HepG2 (cell line): ENCODE data around the gene CELSR2. TPM values are rescaled to one million over a fixed set of nuclear protein-coding genes. Genes with fewer than 3 reads are reported as not detected.

ENCODE experiments used
- ATAC-seq: fragments of 200-7000 bp; cut with Tn5 transposase; 3 replicates; pipeline ENCODE4 v1.9.1; 2020; ENCODE audit warnings: mild to moderate bottlenecking, moderate library complexity
- BruUV-seq: library from RNA; stranded (reverse); fragments of 400-500 nt; replicated peaks from 2 replicates; lab custom pipeline; 2021; lab: Mats Ljungman, UMichigan
- CTCF ChIA-PET: fragments of 300-600 bp; formaldehyde crosslinking; extraction: SDS; loops from one replicate; lab custom pipeline; 2021; ENCODE audit warnings: low total read pairs, inconsistent platforms, low intra/inter-chr PET ratio; lab: Yijun Ruan, JAX
- POLR2A ChIA-PET: fragments of 350-600 bp; sonication (Branson Sonifier 250); formaldehyde crosslinking; loops from one replicate; lab custom pipeline; 2020; ENCODE audit warnings: antibody characterized with exemption, inconsistent platforms; lab: Yijun Ruan, JAX
- DNase-seq: peaks from one replicate; pipeline ENCODE4 v3.0.0-alpha.2; 2015; ENCODE audit warnings: low spot score
- FAIRE-seq: peaks from 3 replicates; lab custom pipeline; 2011; peaks lifted over from hg19 to GRCh38; lab: Jason Lieb, UNC
- H2AFZ ChIP-seq: one replicate; pipeline ENCODE4 v1.6.1; 2011; ENCODE audit warnings: low read length, inconsistent platforms
- H3K27ac ChIP-seq: fragments of 300-600 bp; 3 replicates; pipeline ENCODE4 v1.8.0; 2011; ENCODE audit warnings: mixed run types, mild to moderate bottlenecking, mixed read lengths, low read length, inconsistent platforms; ENCODE audit not compliant: insufficient read depth; ENCODE audit errors: extremely low read length
- H3K27me3 ChIP-seq, 2 experiments: fragments of 200-600 bp in 1 of 2; 2 replicates in 1 of 2; 3 replicates in 1 of 2; pipeline versions ENCODE4 v1.6.0 to v1.8.0; 2011; ENCODE audit warnings: low read length in 2 of 2, mild to moderate bottlenecking in 2 of 2, moderate library complexity in 2 of 2, inconsistent platforms in 1 of 2; ENCODE audit not compliant: insufficient read depth in 2 of 2, control insufficient read depth in 1 of 2
- H3K36me3 ChIP-seq, 2 experiments: fragments of 200-600 bp in 1 of 2; replicated peaks in 1 of 2; 2 replicates in 1 of 2; 3 replicates in 1 of 2; pipeline versions ENCODE4 v1.5.1 to v1.8.0; 2011; ENCODE audit warnings: low read length in 2 of 2, inconsistent platforms in 1 of 2; ENCODE audit not compliant: insufficient read depth in 2 of 2, control insufficient read depth in 1 of 2
- H3K4me1 ChIP-seq: 2 replicates; pipeline ENCODE4 v1.5.1; 2012; ENCODE audit warnings: low read length, inconsistent platforms; ENCODE audit not compliant: insufficient read depth
- H3K4me2 ChIP-seq: 2 replicates; pipeline ENCODE4 v1.6.0; 2011; ENCODE audit warnings: low read depth, low read length, inconsistent platforms
- H3K4me3 ChIP-seq, 3 experiments: fragments of 200-600 bp in 1 of 3; sonication (generic), shearing (Covaris generic) in 1 of 3; replicated peaks in 1 of 3; 2 replicates each; pipeline ENCODE4 v1.5.1; 2011 to 2016; ENCODE audit warnings: low read length in 3 of 3, inconsistent platforms in 2 of 3, low read depth in 2 of 3, mild to moderate bottlenecking in 2 of 3, control low read depth in 1 of 3, mixed read lengths in 1 of 3; ENCODE audit not compliant: insufficient read depth in 1 of 3
- H3K79me2 ChIP-seq: one replicate; pipeline ENCODE4 v1.6.1; 2011; ENCODE audit warnings: low read length, inconsistent platforms; ENCODE audit not compliant: insufficient read depth
- H3K9ac ChIP-seq: 2 replicates; pipeline ENCODE4 v1.6.0; 2011; ENCODE audit warnings: mild to moderate bottlenecking, low read depth, low read length, inconsistent platforms; ENCODE audit not compliant: insufficient read depth
- H3K9me3 ChIP-seq: 2 replicates; pipeline ENCODE4 v1.5.1; 2012; ENCODE audit warnings: mild to moderate bottlenecking, low read length
- H4K20me1 ChIP-seq: 2 replicates; pipeline ENCODE4 v1.6.0; 2011; ENCODE audit warnings: inconsistent platforms, mild to moderate bottlenecking, low read length, moderate library complexity; ENCODE audit not compliant: insufficient read depth
- NFAT5 ChIP-seq: sonication (generic); formaldehyde crosslinking; IDR thresholded peaks from 2 replicates; pipeline ENCODE4 v1.4.0; 2020; ENCODE audit warnings: missing genetic modification reagents
- ZKSCAN1 ChIP-seq: fragments of 150-350 bp; IDR thresholded peaks from 2 replicates; pipeline ENCODE4 v1.6.1; 2014; ENCODE audit warnings: low read length
- ZNF121 ChIP-seq: sonication (generic); formaldehyde crosslinking; IDR thresholded peaks from 2 replicates; pipeline ENCODE4 v1.5.0; 2020; ENCODE audit warnings: mild to moderate bottlenecking, missing genetic modification reagents
- ZNF557 ChIP-seq: sonication (generic); formaldehyde crosslinking; IDR thresholded peaks from 2 replicates; pipeline ENCODE4 v1.4.0; 2020; ENCODE audit warnings: missing genetic modification reagents
- WGBS: methylation state at CpG from one replicate; pipeline ENCODE4 v1.1.6; 2017; ENCODE audit warnings: low lambda C conversion rate; 5-methylcytosine and 5-hydroxymethylcytosine counted together
- in situ Hi-C: cut with HindIII; loops from 2 replicates; pipeline ENCODE4 v1.10.0; 2017; ENCODE audit warnings: low pct_unique_long_range_greater_than_20kb; ENCODE audit not compliant: extremely low pct_ligation_motif_present
- intact Hi-C: fragments of 100-400 bp; cut with micrococcal nuclease; formaldehyde crosslinking; loops from one replicate; pipeline ENCODE4 v1.10.0; 2022; ENCODE audit not compliant: unreplicated experiment
- polyA plus RNA-seq, 8 experiments: library from polyadenylated mRNA; depleted of rRNA in 3 of 8; stranded (reverse) in 7 of 8; unstranded in 1 of 8; fragments of >200 nt; fragmentation: Illumina TruSeq in 4 of 8; extraction: Trizol in 4 of 8; gene quantifications; 2 replicates each; pipeline versions ENCODE4 v1.2.1 to v1.2.3, GENCODE V29; 2011 to 2016; ENCODE audit warnings: low read depth in 4 of 8, missing spikeins in 1 of 8, mixed read lengths in 1 of 8; ENCODE audit not compliant: insufficient read depth in 1 of 8
- total RNA-seq, 5 experiments: library from RNA; depleted of rRNA; stranded (reverse); fragments of >200 nt; fragmentation: Illumina TruSeq; extraction: Trizol; gene quantifications; 2 replicates each; pipeline ENCODE4 v1.2.3, GENCODE V29; 2016; ENCODE audit warnings: low read depth in 1 of 5
- TF ChIP-seq, protein P1 (sequence below): sonication (generic); formaldehyde crosslinking; IDR thresholded peaks from 2 replicates; pipeline ENCODE4 v1.8.1; 2023; ENCODE audit warnings: mild to moderate bottlenecking, inconsistent platforms, moderate library complexity, missing genetic modification reagents, borderline replicate concordance
- TF ChIP-seq, protein P2 (sequence below): sonication (generic); formaldehyde crosslinking; IDR thresholded peaks from 2 replicates; pipeline ENCODE4 v1.5.0; 2020; ENCODE audit warnings: mild to moderate bottlenecking, low read depth, missing genetic modification reagents, borderline replicate concordance

Gene CELSR2
- total and polyA plus RNA-seq, 2 of the 13 experiments (the other 11 are each of a cell fraction or from before 2014, with no cell fraction given): 4.0 to 6.6 TPM

DNA sequence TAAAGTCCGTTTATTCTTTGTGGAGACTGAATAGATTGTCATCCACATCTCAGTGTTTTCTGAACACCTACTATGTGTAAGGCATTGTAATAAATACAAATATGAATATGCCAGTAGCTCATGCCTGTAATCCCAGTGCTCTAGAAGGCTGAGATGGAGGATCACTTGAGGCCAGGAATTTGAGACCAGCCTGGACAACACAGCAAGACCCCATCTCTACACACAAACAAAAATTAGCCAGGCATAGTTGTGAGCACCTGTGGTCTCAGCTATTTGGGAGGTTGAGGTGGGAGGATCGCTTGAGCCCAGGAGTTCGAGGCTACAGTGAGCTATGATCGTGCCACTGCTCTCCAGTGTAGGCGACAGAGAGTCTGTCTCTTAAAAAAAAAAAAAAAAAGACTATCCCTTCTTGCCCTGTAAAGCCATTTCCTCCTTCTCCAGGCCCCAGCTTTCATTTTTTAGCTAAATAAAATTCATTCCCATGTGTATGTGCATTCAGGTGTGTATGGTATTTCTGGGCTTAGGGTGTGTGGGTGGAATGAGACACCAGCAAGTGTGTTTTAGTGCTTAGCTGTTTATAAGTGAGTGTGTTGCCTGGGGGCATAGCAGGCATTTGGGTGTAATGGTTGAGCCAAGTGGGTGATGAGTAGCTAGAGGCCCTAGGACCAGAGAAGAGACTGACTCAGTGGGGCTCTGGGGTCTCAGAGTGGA lies 7.8 kb downstream of the CELSR2 start:
- no peaks in the 10 kb centered on the region for H3K79me2 ChIP-seq
- no peaks in the 10 kb centered on the region for H4K20me1 ChIP-seq
- H3K4me1 ChIP-seq: peaks cover 35% of the 10 kb centered on the region
- H3K4me3 ChIP-seq: no peak overlapping the region
- H2AFZ ChIP-seq: no peak overlapping the region
- no peaks in the 10 kb centered on the region for H3K9me3 ChIP-seq
- no peak overlapping the region for H3K4me2 ChIP-seq
- H3K36me3 ChIP-seq: peaks cover 0 to 10% of the 10 kb centered on the region in 2 experiments; a peak in 1 of 5 replicates
- WGBS: 90% methylated on average over 5 of the region's 5 CpGs
- DNase-seq (no peak), FAIRE-seq (no peak), ATAC-seq (no peak)
- BruUV-seq: no TSS peak
- no peak overlapping the region for H3K9ac ChIP-seq
- intact Hi-C loops: no loop called here
- in situ Hi-C loops: no loop called here
- ChIA-PET CTCF (no interaction called here), POLR2A (no interaction called here)
- no peak for TF ChIP-seq ZNF557 (CRISPR knock-in tag)
- TF ChIP-seq, protein P1, sequence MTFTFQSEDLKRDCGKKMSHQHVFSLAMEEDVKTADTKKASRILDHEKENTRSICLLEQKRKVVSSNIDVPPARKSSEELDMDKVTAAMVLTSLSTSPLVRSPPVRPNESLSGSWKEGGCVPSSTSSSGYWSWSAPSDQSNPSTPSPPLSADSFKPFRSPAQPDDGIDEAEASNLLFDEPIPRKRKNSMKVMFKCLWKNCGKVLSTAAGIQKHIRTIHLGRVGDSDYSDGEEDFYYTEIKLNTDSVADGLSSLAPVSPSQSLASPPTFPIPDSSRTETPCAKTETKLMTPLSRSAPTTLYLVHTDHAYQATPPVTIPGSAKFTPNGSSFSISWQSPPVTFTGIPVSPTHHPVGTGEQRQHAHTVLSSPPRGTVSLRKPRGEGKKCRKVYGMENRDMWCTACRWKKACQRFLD: no peak
- peak; percentile 19; the same call in 1 of the 2 replicates for TF ChIP-seq ZKSCAN1
- 0 out of 2 replicates have a peak, but pooled peaks have one; percentile 27 for TF ChIP-seq ZNF121
- TF ChIP-seq NFAT5: no peak
- TF ChIP-seq, protein P2, sequence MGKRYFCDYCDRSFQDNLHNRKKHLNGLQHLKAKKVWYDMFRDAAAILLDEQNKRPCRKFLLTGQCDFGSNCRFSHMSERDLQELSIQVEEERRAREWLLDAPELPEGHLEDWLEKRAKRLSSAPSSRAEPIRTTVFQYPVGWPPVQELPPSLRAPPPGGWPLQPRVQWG: no peak
- no peaks in the 10 kb centered on the region for H3K27me3 ChIP-seq
- H3K27ac ChIP-seq: no peak overlapping the region
